ENCODE measurements around the gene MCC.

MCC gene

GRCh38 chr5:113295111-113295539, 193.1 kb downstream of the MCC start:
- ATAC-seq, result no peak

GRCh38 chr5:113294311-113295110, 193.7 kb downstream of the MCC start:
- peak; percentile 94 for ATAC-seq

More at GRCh38 chr5:113295111-113295539, 193.1 kb downstream of the MCC start:
- TF ChIP-seq POU6F1 (CRISPR knock-in tag; IDR thresholded peaks at IDR 0.05; ENCODE audit: borderline replicate concordance, low read depth), result no peak
- TF ChIP-seq RARB (CRISPR knock-in tag; IDR thresholded peaks at IDR 0.05), result no peak
- no peak for TF ChIP-seq SNAI2 (CRISPR knock-in tag; IDR thresholded peaks at IDR 0.05)
- TF ChIP-seq ZFP30 (CRISPR knock-in tag; IDR thresholded peaks at IDR 0.05), result no peak
- TF ChIP-seq CSDC2 (CRISPR knock-in tag; IDR thresholded peaks at IDR 0.05), result no peak
- TF ChIP-seq ZNF70 (CRISPR knock-in tag; IDR thresholded peaks at IDR 0.05), result no peak
- TF ChIP-seq TCF4 (CRISPR knock-in tag; IDR thresholded peaks at IDR 0.05; ENCODE audit: borderline replicate concordance), result no peak

GRCh38 chr5:113293975-113294310, 194.3 kb downstream of the MCC start:
- TF ChIP-seq TSHZ2 (CRISPR knock-in tag; IDR thresholded peaks at IDR 0.05), result no peak
- no peak for TF ChIP-seq OSR1 (CRISPR knock-in tag; IDR thresholded peaks at IDR 0.05)
- no peak for TF ChIP-seq ZNF70 (CRISPR knock-in tag; IDR thresholded peaks at IDR 0.05)
- TF ChIP-seq SNAI2 (CRISPR knock-in tag; IDR thresholded peaks at IDR 0.05), result no peak
- no peak for TF ChIP-seq ZNF8 (CRISPR knock-in tag; IDR thresholded peaks at IDR 0.05)
- TF ChIP-seq GLIS3 (CRISPR knock-in tag; IDR thresholded peaks at IDR 0.05), result no peak
- ATAC-seq, result peak; percentile 39

More at GRCh38 chr5:113294311-113295110, 193.7 kb downstream of the MCC start:
- TF ChIP-seq ZFP30 (CRISPR knock-in tag; IDR thresholded peaks at IDR 0.05), result no peak
- TF ChIP-seq CSDC2 (CRISPR knock-in tag; IDR thresholded peaks at IDR 0.05), result no peak
- TF ChIP-seq TCF4 (CRISPR knock-in tag; IDR thresholded peaks at IDR 0.05; ENCODE audit: borderline replicate concordance), result peak; percentile 74; the same call in 1 of the 2 replicates
- TF ChIP-seq RARB (CRISPR knock-in tag; IDR thresholded peaks at IDR 0.05), result no peak
- no peak for TF ChIP-seq CSRNP3 (CRISPR knock-in tag; IDR thresholded peaks at IDR 0.05)

- TF ChIP-seq PATZ1 (CRISPR knock-in tag; IDR thresholded peaks at IDR 0.05; ENCODE audit: borderline replicate concordance) (no peak), TSHZ2 (CRISPR knock-in tag; IDR thresholded peaks at IDR 0.05) (no peak), ZNF70 (CRISPR knock-in tag; IDR thresholded peaks at IDR 0.05) (no peak), PPARA (CRISPR knock-in tag; IDR thresholded peaks at IDR 0.05; ENCODE audit: borderline replicate concordance) (no peak), BACH2 (CRISPR knock-in tag; IDR thresholded peaks at IDR 0.05; ENCODE audit: borderline replicate concordance) (no peak), CSDC2 (CRISPR knock-in tag; IDR thresholded peaks at IDR 0.05) (no peak)
- peak; percentile 6 for ATAC-seq
Measured at GRCh38 chr5:113293068-113293974, 194.9 kb downstream of the MCC start.
